GM12878 (cell line): ENCODE measurements around the gene MAGI1.

Experiments used
- HCFC1 ChIP-seq: fragments of 150-350 bp; IDR thresholded peaks from 2 replicates; pipeline ENCODE4 v1.6.1; 2014; ENCODE audit warnings: low read length
- SMC3 ChIP-seq: IDR thresholded peaks from 2 replicates; pipeline ENCODE4 v1.6.1; 2011; ENCODE audit warnings: low read length, improper control_type of control experiment, borderline replicate concordance
- SP1 ChIP-seq: IDR thresholded peaks from one replicate; pipeline ENCODE4 v1.6.1; 2011; ENCODE audit warnings: low read depth, low read length
- SPI1 ChIP-seq: IDR thresholded peaks from 2 replicates; pipeline ENCODE4 v1.6.1; 2011; ENCODE audit warnings: low read depth, mild to moderate bottlenecking, low read length, moderate library complexity, borderline replicate concordance; ENCODE audit not compliant: insufficient read depth
- ZBTB33 ChIP-seq: fragments of 450-650 bp; IDR thresholded peaks from 2 replicates; pipeline ENCODE4 v1.6.1; 2017; ENCODE audit warnings: mild to moderate bottlenecking
- ZNF24 ChIP-seq: fragments of 450-650 bp; IDR thresholded peaks from 2 replicates; pipeline ENCODE4 v1.6.1; 2017; ENCODE audit warnings: antibody characterized with exemption, mild to moderate bottlenecking
- TF ChIP-seq, protein P1 (sequence below), 3 experiments: IDR thresholded peaks in 2 of 3; conservative IDR thresholded peaks in 1 of 3; 2 replicates each; pipeline ENCODE4 v1.5.1; 2011; ENCODE audit warnings: low read depth in 3 of 3, low read length in 3 of 3, mild to moderate bottlenecking in 3 of 3, control low read depth in 2 of 3, moderate library complexity in 2 of 3, inconsistent platforms in 1 of 3, mixed read lengths in 1 of 3; ENCODE audit not compliant: control insufficient read depth in 2 of 3, insufficient read depth in 1 of 3; ENCODE audit errors: extremely low read depth in 1 of 3
- TF ChIP-seq, protein P2 (sequence below): IDR thresholded peaks from 2 replicates; pipeline ENCODE4 v1.6.1; 2012; ENCODE audit warnings: low read depth, low read length, improper control_type of control experiment
- TF ChIP-seq, protein P3 (sequence below): fragments of 450-650 bp; IDR thresholded peaks from 2 replicates; pipeline ENCODE4 v1.6.1; 2016; ENCODE audit warnings: mild to moderate bottlenecking

DNA sequence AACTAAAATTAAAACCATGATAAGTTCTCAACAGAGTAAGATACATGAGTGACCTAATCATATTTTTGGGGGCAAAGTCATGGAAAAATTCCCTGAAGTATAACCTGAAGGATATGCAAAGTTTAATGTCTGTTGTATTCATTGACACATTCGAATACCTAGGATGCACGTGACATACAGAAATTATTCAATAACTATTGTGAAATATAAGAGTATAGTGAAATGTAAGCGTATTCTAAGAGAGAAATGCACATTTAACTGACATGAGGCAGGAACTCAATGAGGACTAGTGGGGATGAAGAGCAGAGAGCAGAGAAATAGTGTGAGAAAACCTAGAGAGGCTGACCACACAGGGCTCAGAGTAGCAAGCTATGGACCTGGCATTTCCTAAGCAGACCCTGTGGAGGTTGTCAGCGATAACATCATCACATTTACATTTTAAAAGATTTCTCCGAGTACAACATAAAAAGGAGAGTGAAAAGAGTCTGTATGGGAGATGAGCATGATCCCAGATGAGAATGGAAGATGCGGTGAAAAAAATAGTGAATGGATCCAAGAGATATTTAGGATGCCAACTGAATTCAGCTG, 588.8 kb downstream of the MAGI1 start:
- TF ChIP-seq, protein P1, sequence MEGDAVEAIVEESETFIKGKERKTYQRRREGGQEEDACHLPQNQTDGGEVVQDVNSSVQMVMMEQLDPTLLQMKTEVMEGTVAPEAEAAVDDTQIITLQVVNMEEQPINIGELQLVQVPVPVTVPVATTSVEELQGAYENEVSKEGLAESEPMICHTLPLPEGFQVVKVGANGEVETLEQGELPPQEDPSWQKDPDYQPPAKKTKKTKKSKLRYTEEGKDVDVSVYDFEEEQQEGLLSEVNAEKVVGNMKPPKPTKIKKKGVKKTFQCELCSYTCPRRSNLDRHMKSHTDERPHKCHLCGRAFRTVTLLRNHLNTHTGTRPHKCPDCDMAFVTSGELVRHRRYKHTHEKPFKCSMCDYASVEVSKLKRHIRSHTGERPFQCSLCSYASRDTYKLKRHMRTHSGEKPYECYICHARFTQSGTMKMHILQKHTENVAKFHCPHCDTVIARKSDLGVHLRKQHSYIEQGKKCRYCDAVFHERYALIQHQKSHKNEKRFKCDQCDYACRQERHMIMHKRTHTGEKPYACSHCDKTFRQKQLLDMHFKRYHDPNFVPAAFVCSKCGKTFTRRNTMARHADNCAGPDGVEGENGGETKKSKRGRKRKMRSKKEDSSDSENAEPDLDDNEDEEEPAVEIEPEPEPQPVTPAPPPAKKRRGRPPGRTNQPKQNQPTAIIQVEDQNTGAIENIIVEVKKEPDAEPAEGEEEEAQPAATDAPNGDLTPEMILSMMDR (IDR thresholded peaks at IDR 0.05 in 2 of 3, conservative IDR thresholded peaks at IDR 0.05 in 1 of 3; ENCODE audit: control insufficient read depth in 2 of 3, extremely low read depth in 1 of 3, insufficient read depth in 1 of 3, low read depth in 3 of 3, low read length in 3 of 3) = no peak
- TF ChIP-seq ZBTB33 (no peak), SP1 (no peak), HCFC1 (no peak), ZNF24 (no peak), SPI1 (no peak), SMC3 (no peak)
- TF ChIP-seq, protein P2, sequence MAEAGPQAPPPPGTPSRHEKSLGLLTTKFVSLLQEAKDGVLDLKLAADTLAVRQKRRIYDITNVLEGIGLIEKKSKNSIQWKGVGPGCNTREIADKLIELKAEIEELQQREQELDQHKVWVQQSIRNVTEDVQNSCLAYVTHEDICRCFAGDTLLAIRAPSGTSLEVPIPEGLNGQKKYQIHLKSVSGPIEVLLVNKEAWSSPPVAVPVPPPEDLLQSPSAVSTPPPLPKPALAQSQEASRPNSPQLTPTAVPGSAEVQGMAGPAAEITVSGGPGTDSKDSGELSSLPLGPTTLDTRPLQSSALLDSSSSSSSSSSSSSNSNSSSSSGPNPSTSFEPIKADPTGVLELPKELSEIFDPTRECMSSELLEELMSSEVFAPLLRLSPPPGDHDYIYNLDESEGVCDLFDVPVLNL = no peak
- TF ChIP-seq, protein P3, sequence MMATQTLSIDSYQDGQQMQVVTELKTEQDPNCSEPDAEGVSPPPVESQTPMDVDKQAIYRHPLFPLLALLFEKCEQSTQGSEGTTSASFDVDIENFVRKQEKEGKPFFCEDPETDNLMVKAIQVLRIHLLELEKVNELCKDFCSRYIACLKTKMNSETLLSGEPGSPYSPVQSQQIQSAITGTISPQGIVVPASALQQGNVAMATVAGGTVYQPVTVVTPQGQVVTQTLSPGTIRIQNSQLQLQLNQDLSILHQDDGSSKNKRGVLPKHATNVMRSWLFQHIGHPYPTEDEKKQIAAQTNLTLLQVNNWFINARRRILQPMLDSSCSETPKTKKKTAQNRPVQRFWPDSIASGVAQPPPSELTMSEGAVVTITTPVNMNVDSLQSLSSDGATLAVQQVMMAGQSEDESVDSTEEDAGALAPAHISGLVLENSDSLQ = no peak
